Left hindlimb (tissue), 1 donor: ENCODE measurements around the gene LAMC3.
A peak's percentile ranks its signal among the peaks of the same experiment; 100 is the strongest.

Source experiments
- DNase-seq: peaks from one replicate; pipeline ENCODE4 v3.0.0-alpha.2; 2018

The LAMC3 gene

GRCh38 chr9:130992682-130993032, 16.3 kb upstream of the LAMC3 start:
- DNase-seq = peak; percentile 15

- no peak for DNase-seq
These were observed 15.5 kb upstream of the LAMC3 start for GRCh38 chr9:130993303-130994030.

- DNase-seq = no peak
These were observed 14.6 kb upstream of the LAMC3 start for GRCh38 chr9:130994135-130995085.

- DNase-seq = no peak
These were observed 13.6 kb upstream of the LAMC3 start for GRCh38 chr9:130995086-130996011.

GRCh38 chr9:130996205-130996604, 12.8 kb upstream of the LAMC3 start:
- DNase-seq = no peak

GRCh38 chr9:130996676-130997394, 12.1 kb upstream of the LAMC3 start:
- peak; percentile 35 for DNase-seq

- no peak for DNase-seq
These were observed 11.6 kb upstream of the LAMC3 start for GRCh38 chr9:130997395-130997684.

GRCh38 chr9:130997925-130998596, 10.9 kb upstream of the LAMC3 start:
- peak; percentile 62 for DNase-seq

- DNase-seq = peak; percentile 12
These were observed 10.3 kb upstream of the LAMC3 start for GRCh38 chr9:130998597-130999244.

GRCh38 chr9:130999245-130999623, 9.7 kb upstream of the LAMC3 start:
- DNase-seq = no peak

- peak; percentile 3 for DNase-seq
These were observed 8.4 kb upstream of the LAMC3 start for GRCh38 chr9:131000526-131000925.

GRCh38 chr9:131001021-131001420, 8.0 kb upstream of the LAMC3 start:
- peak; percentile 2 for DNase-seq

GRCh38 chr9:131001990-131002389, 7.0 kb upstream of the LAMC3 start:
- DNase-seq = no peak

- DNase-seq = no peak
These were observed 2.4 kb upstream of the LAMC3 start for GRCh38 chr9:131006601-131007000.

GRCh38 chr9:131008086-131008485, 888 bp upstream of the LAMC3 start:
- DNase-seq = no peak

- no peak for DNase-seq
These were observed 438 bp upstream of the LAMC3 start for GRCh38 chr9:131008563-131008908.

- DNase-seq = peak; percentile 19
These were observed 1.7 kb downstream of the LAMC3 start for GRCh38 chr9:131010482-131011273.

GRCh38 chr9:131011274-131012022, 2.5 kb downstream of the LAMC3 start:
- peak; percentile 10 for DNase-seq

- DNase-seq = peak; percentile 27
These were observed 3.0 kb downstream of the LAMC3 start for GRCh38 chr9:131012023-131012334.

- DNase-seq = peak; percentile 43
These were observed 3.5 kb downstream of the LAMC3 start for GRCh38 chr9:131012396-131012917.
